Right lobe of liver (tissue), 6 donors: Measurements from ENCODE around the gene ALDH18A1. TPM values are rescaled to one million over a fixed set of nuclear protein-coding genes. Genes with fewer than 3 reads are reported as not detected.

ENCODE experiments used
- ATAC-seq, 4 donors: fragments of 200-7000 bp; cut with Tn5 transposase; one replicate each; pipeline ENCODE4 v1.9.1; 2020; ENCODE audit warnings: mild to moderate bottlenecking in 4 of 4, moderate library complexity in 4 of 4
- DNase-seq, 3 donors: peaks; one replicate each; pipeline ENCODE4 v3.0.0-alpha.2; 2020
- H3K27ac ChIP-seq, 3 donors: fragments of 200-600 bp; one replicate each; pipeline ENCODE4 v1.8.0; 2022
- H3K27me3 ChIP-seq, 2 donors: fragments of 200-600 bp; one replicate each; pipeline ENCODE4 v1.8.0; 2022
- H3K36me3 ChIP-seq, 4 donors: fragments of 200-600 bp; sonication (generic) in 1 of 4; one replicate each; pipeline versions ENCODE4 v1.5.1 to v1.8.0; 2017 to 2022; ENCODE audit warnings: control low read depth in 1 of 4
- H3K4me1 ChIP-seq, 4 donors: fragments of 200-600 bp; sonication (generic) in 1 of 4; one replicate each; pipeline versions ENCODE4 v1.5.1 to v1.8.0; 2017 to 2022; ENCODE audit warnings: control low read depth in 1 of 4
- H3K4me3 ChIP-seq, 3 donors: fragments of 200-600 bp; one replicate each; pipeline ENCODE4 v1.8.0; 2022
- H3K9me3 ChIP-seq, 4 donors: fragments of 200-600 bp; sonication (generic) in 1 of 4; one replicate each; pipeline versions ENCODE4 v1.5.1 to v1.8.0; 2017 to 2022; ENCODE audit warnings: control low read depth in 1 of 4
- CTCF ChIP-seq, 4 donors: fragments of 200-600 bp in 3 of 4; fragments of 450-650 bp in 1 of 4; IDR thresholded peaks; one replicate each; pipeline versions ENCODE4 v1.5.1 to v1.8.0; 2016 to 2022; ENCODE audit warnings: antibody characterized with exemption in 4 of 4, mild to moderate bottlenecking in 2 of 4
- POLR2A ChIP-seq: fragments of 450-650 bp; IDR thresholded peaks from one replicate; pipeline ENCODE4 v1.6.1; 2017; ENCODE audit warnings: antibody characterized with exemption, mild to moderate bottlenecking
- WGBS: methylation state at CpG from one replicate; pipeline ENCODE4 v1.1.6; 2018; ENCODE audit warnings: low coverage, low lambda C conversion rate; ENCODE audit not compliant: insufficient coverage; ENCODE audit errors: missing lambda C conversion rate; 5-methylcytosine and 5-hydroxymethylcytosine counted together
- intact Hi-C, 2 donors: fragments of 100-400 bp; cut with DNase I; formaldehyde crosslinking; loops; one replicate each; pipeline versions ENCODE4 v1.11.2 to v1.14.1; 2022
- total RNA-seq, 6 experiments: library from RNA; depleted of rRNA in 2 of 6; stranded (reverse); fragments of >200 nt in 2 of 6; fragmentation: NEBNext Ultra II Directional in 3 of 6; extraction: Animal tissue kit (Norgen Biotek cat#: 25700) in 3 of 6; gene quantifications; one replicate each; pipeline versions ENCODE4 v1.1.0 to v1.2.4, GENCODE V29; 2016 to 2023
- donor health status: DM: no; HTN: yes; CAD: no.
- donor health status: DM: no; HTN: no; CAD: no.
- donor health status: DM: no; HTN: no; CAD: no.
- donor health status: DM: no; HTN: yes; CAD: no.
- donor health status: DM: no; HTN: yes; CAD: no.

The ALDH18A1 gene
- total RNA-seq, 6 experiments from 2014 or later = 28.4 to 41.2 (median 34.4) TPM

GRCh38 chr10:95559896-95560277 lies 96.6 kb downstream of the ALDH18A1 start:
- no peaks in the 10 kb centered on the region for H3K27me3 ChIP-seq
- H3K4me1 ChIP-seq = peaks cover 0 to 21% (median 9%) of the 10 kb centered on the region in 4 donors
- 56% methylated on average over 9 of the region's 10 CpGs for WGBS
- ATAC-seq (no peak), DNase-seq (no peak)
- peak overlapping the region; percentile 95 to 97 (median 96) for H3K27ac ChIP-seq
- intact Hi-C loops = loop anchor here in 1 of 2 donors (10.0 kb wide), 2 partner anchors 65 to 125 kb away; no protein-coding TSS in a partner anchor
- no peaks in the 10 kb centered on the region for H3K9me3 ChIP-seq
- H3K36me3 ChIP-seq = no peaks in the 10 kb centered on the region
- TF ChIP-seq POLR2A (no peak), CTCF (IDR thresholded peaks at IDR 0.05) (no peak)
- peak overlapping the region; percentile 69 to 91 (median 69) for H3K4me3 ChIP-seq

- peak overlapping the region; percentile 95 to 97 (median 96) for H3K27ac ChIP-seq
- no peaks in the 10 kb centered on the region for H3K36me3 ChIP-seq
- no peaks in the 10 kb centered on the region for H3K9me3 ChIP-seq
- H3K4me3 ChIP-seq = peak overlapping the region; percentile 69 to 91 (median 69)
- no peak for DNase-seq
- ATAC-seq = no peak
- H3K4me1 ChIP-seq = peaks cover 0 to 21% (median 9%) of the 10 kb centered on the region in 4 donors
- H3K27me3 ChIP-seq = no peaks in the 10 kb centered on the region
- TF ChIP-seq POLR2A (no peak), CTCF (IDR thresholded peaks at IDR 0.05) (no peak)
- WGBS = 52% methylated on average over 3 of the region's 4 CpGs
- intact Hi-C loops = loop anchor here in 1 of 2 donors (10.0 kb wide), 1 partner anchor 65 kb away; no protein-coding TSS in a partner anchor
These were observed 97.0 kb downstream of the ALDH18A1 start for GRCh38 chr10:95559471-95559870.

GRCh38 chr10:95558593-95559320 lies 97.8 kb downstream of the ALDH18A1 start:
- TF ChIP-seq POLR2A (no peak), CTCF (IDR thresholded peaks at IDR 0.05) (peak in 3 of 4 donors; percentile 21 to 35 (median 23))
- ATAC-seq = peak in 3 of 4 donors; percentile 0 to 6 (median 4)
- DNase-seq = no peak
- Histone ChIP-seq H3K9me3 (no peaks in the 10 kb centered on the region), H3K4me1 (peaks cover 0 to 21% (median 9%) of the 10 kb centered on the region in 4 donors), H3K4me3 (peak overlapping the region in 2 of 3 donors; percentile 69 to 91), H3K36me3 (no peaks in the 10 kb centered on the region), H3K27ac (peak overlapping the region; percentile 95 to 97 (median 96)), H3K27me3 (no peaks in the 10 kb centered on the region)
- 29% methylated on average over 1 of the region's 1 CpG for WGBS
- intact Hi-C loops = loop anchor here in 1 of 2 donors (10.0 kb wide), 1 partner anchor 64 kb away; no protein-coding TSS in a partner anchor

- peaks cover 0 to 21% (median 9%) of the 10 kb centered on the region in 4 donors for H3K4me1 ChIP-seq
- no peak overlapping the region for H3K4me3 ChIP-seq
- intact Hi-C loops = loop anchor here in 1 of 2 donors (10.0 kb wide), 1 partner anchor 62 kb away; no protein-coding TSS in a partner anchor
- H3K36me3 ChIP-seq = peaks cover 0 to 3% (median 0%) of the 10 kb centered on the region in 4 donors
- 64% methylated on average over 5 of the region's 8 CpGs for whole genome bisulfite sequencing
- peak overlapping the region in 1 of 3 donors; percentile 24 for H3K27ac ChIP-seq
- DNase-seq (no peak), ATAC-seq (no peak)
- no peaks in the 10 kb centered on the region for H3K27me3 ChIP-seq
- TF ChIP-seq CTCF (IDR thresholded peaks at IDR 0.05) (no peak), POLR2A (no peak)
- no peaks in the 10 kb centered on the region for H3K9me3 ChIP-seq
These were observed 99.3 kb downstream of the ALDH18A1 start for GRCh38 chr10:95556994-95557767.

Other genes starting within 250 kb of the ALDH18A1 start
- 10 to 100 TPM; 56.4 to 97.9 (median 76.5) TPM for gene SORBS1, start 95.3 kb downstream of the ALDH18A1 start, total RNA-seq
- gene TCTN3, start 37.2 kb upstream of the ALDH18A1 start, total RNA-seq = 10 to 100 TPM; 15.5 to 24.3 (median 19.1) TPM
- 1 to 10 TPM; 1.8 to 4.7 (median 3.6) TPM for gene ENTPD1, start 99.5 kb upstream of the ALDH18A1 start, total RNA-seq